Brain microvascular endothelial cell (primary cell): ENCODE measurements around the gene ARRB1.

ENCODE experiments used
- DNase-seq: peaks from one replicate; pipeline ENCODE4 v3.0.0-alpha.2; 2020
- H3K27ac ChIP-seq: fragments of 250-450 bp; sonication (Bioruptor Pico); 2 replicates; pipeline ENCODE4 v1.5.1; 2020; ENCODE audit warnings: mild to moderate bottlenecking, moderate library complexity
- H3K27me3 ChIP-seq: fragments of 250-450 bp; sonication (Bioruptor Pico); replicated peaks from 2 replicates; pipeline ENCODE4 v1.5.1; 2020; ENCODE audit warnings: mild to moderate bottlenecking
- H3K36me3 ChIP-seq: fragments of 250-450 bp; sonication (Bioruptor Pico); replicated peaks from 2 replicates; pipeline ENCODE4 v1.5.1; 2020; ENCODE audit warnings: mild to moderate bottlenecking
- H3K4me3 ChIP-seq: 2 replicates; pipeline ENCODE4 v1.5.1; 2011; ENCODE audit warnings: low read depth, mild to moderate bottlenecking, control low read depth, low read length, moderate library complexity
- CTCF ChIP-seq: IDR thresholded peaks from 2 replicates; pipeline ENCODE4 v1.5.1; 2011; ENCODE audit warnings: low read depth, mild to moderate bottlenecking, moderate library complexity, low read length, control low read depth, inconsistent platforms; ENCODE audit errors: missing control alignments
- in situ Hi-C: cut with HindIII; loops from 2 replicates; pipeline ENCODE4 v1.10.0; 2017; ENCODE audit warnings: low sequenced_read_pairs, low pct_ligation_motif_present

ARRB1 gene

GRCh38 chr11:75236062-75236461 lies 115.4 kb downstream of the ARRB1 start:
- Histone ChIP-seq H3K4me3 (no peak overlapping the region), H3K27me3 (peaks cover 9% of the 10 kb centered on the region), H3K36me3 (no peaks in the 10 kb centered on the region), H3K27ac (no peak overlapping the region)
- DNase-seq, result no peak
- TF ChIP-seq CTCF, result no peak
- in situ Hi-C loops, result no loop called here

- Histone ChIP-seq H3K27ac (no peak overlapping the region), H3K4me3 (no peak overlapping the region), H3K27me3 (no peaks in the 10 kb centered on the region), H3K36me3 (no peaks in the 10 kb centered on the region)
- DNase-seq, result peak; percentile 61
- in situ Hi-C loops, result no loop called here
- no peak for TF ChIP-seq CTCF
Measured at GRCh38 chr11:75233754-75234172, 117.7 kb downstream of the ARRB1 start.

- Histone ChIP-seq H3K36me3 (no peaks in the 10 kb centered on the region), H3K27me3 (no peaks in the 10 kb centered on the region), H3K4me3 (no peak overlapping the region), H3K27ac (no peak overlapping the region)
- DNase-seq, result no peak
- in situ Hi-C loops, result no loop called here
- TF ChIP-seq CTCF, result no peak
Measured at GRCh38 chr11:75230621-75231020, 120.8 kb downstream of the ARRB1 start.

GRCh38 chr11:75229466-75229865 lies 122.0 kb downstream of the ARRB1 start:
- in situ Hi-C loops, result no loop called here
- Histone ChIP-seq H3K27me3 (no peaks in the 10 kb centered on the region), H3K27ac (no peak overlapping the region), H3K4me3 (no peak overlapping the region), H3K36me3 (no peaks in the 10 kb centered on the region)
- no peak for TF ChIP-seq CTCF
- no peak for DNase-seq

- in situ Hi-C loops, result no loop called here
- Histone ChIP-seq H3K36me3 (no peaks in the 10 kb centered on the region), H3K27me3 (no peaks in the 10 kb centered on the region), H3K27ac (no peak overlapping the region), H3K4me3 (no peak overlapping the region)
- no peak for DNase-seq
- TF ChIP-seq CTCF, result no peak
Measured at GRCh38 chr11:75225794-75226193, 125.7 kb downstream of the ARRB1 start.

GRCh38 chr11:75223954-75224643 lies 127.4 kb downstream of the ARRB1 start:
- Histone ChIP-seq H3K36me3 (no peaks in the 10 kb centered on the region), H3K27ac (no peak overlapping the region), H3K27me3 (no peaks in the 10 kb centered on the region), H3K4me3 (no peak overlapping the region)
- TF ChIP-seq CTCF, result no peak
- DNase-seq, result no peak
- in situ Hi-C loops, result no loop called here
